GM12878 (cell line): ENCODE measurements around the gene ADPGK. TPM values are rescaled to one million over a fixed set of nuclear protein-coding genes. Genes with fewer than 3 reads are reported as not detected.

ENCODE experiments used
- ATAC-seq: fragments of 200-7000 bp; cut with Tn5 transposase; 3 replicates; pipeline ENCODE4 v1.9.1; 2020; ENCODE audit warnings: mild to moderate bottlenecking, moderate library complexity
- BruUV-seq: library from RNA; stranded (reverse); fragments of 400-500 nt; replicated peaks from 2 replicates; lab custom pipeline; 2021; lab: Mats Ljungman, UMichigan
- CTCF ChIA-PET: fragments of 300-600 bp; sonication (Branson Sonifier 250); formaldehyde crosslinking; extraction: SDS; loops from one replicate; lab custom pipeline; 2021; ENCODE audit warnings: inconsistent platforms; lab: Yijun Ruan, JAX
- POLR2A ChIA-PET: fragments of 350-600 bp; formaldehyde crosslinking; extraction: SDS; loops from one replicate; lab custom pipeline; 2021; ENCODE audit warnings: inconsistent platforms; lab: Charles Lee
- RAD21 ChIA-PET: fragments of 300-600 bp; sonication (Branson Sonifier 250); formaldehyde crosslinking; loops from one replicate; lab custom pipeline; 2023; ENCODE audit warnings: antibody characterized with exemption; ENCODE audit not compliant: unreplicated experiment; lab: Charles Lee
- SMC1A ChIA-PET: fragments of 300-600 bp; sonication (Branson Sonifier 250); formaldehyde crosslinking; loops from one replicate; lab custom pipeline; 2023; ENCODE audit not compliant: unreplicated experiment, uncharacterized antibody; lab: Charles Lee
- DNase-seq: peaks from one replicate; pipeline ENCODE4 v3.0.0-alpha.2; 2011; ENCODE audit warnings: low read depth, low spot score
- FAIRE-seq: peaks from 3 replicates; lab custom pipeline; 2011; peaks lifted over from hg19 to GRCh38; lab: Jason Lieb, UNC
- H2AFZ ChIP-seq: 2 replicates; pipeline ENCODE4 v1.6.0; 2011; ENCODE audit warnings: low read depth, low read length, control low read depth; ENCODE audit not compliant: control insufficient read depth
- H3K27ac ChIP-seq: 2 replicates; pipeline ENCODE4 v1.5.1; 2011; ENCODE audit warnings: control low read depth; ENCODE audit not compliant: control insufficient read depth, insufficient read depth
- H3K27me3 ChIP-seq, 2 experiments: replicated peaks in 1 of 2; 2 replicates each; pipeline versions ENCODE4 v1.6.0 to v1.6.1; 2011; ENCODE audit warnings: low read length in 1 of 2; ENCODE audit not compliant: control insufficient read depth in 2 of 2, insufficient read depth in 2 of 2
- H3K36me3 ChIP-seq, 2 experiments: 2 replicates each; pipeline ENCODE4 v1.5.1; 2011; ENCODE audit warnings: low read length in 1 of 2; ENCODE audit not compliant: control insufficient read depth in 2 of 2, insufficient read depth in 2 of 2
- H3K4me1 ChIP-seq: 2 replicates; pipeline ENCODE4 v1.6.1; 2011; ENCODE audit warnings: mild to moderate bottlenecking, low read length, moderate library complexity, mixed read lengths; ENCODE audit not compliant: control insufficient read depth, insufficient read depth
- H3K4me2 ChIP-seq: 2 replicates; pipeline ENCODE4 v1.6.0; 2011; ENCODE audit warnings: control low read depth; ENCODE audit not compliant: control insufficient read depth, insufficient read depth
- H3K4me3 ChIP-seq: fragments of 200-600 bp; sonication (generic); 2 replicates; pipeline ENCODE4 v1.5.1; 2016
- H3K79me2 ChIP-seq: 2 replicates; pipeline ENCODE4 v1.6.0; 2011; ENCODE audit warnings: low read length; ENCODE audit not compliant: control insufficient read depth, insufficient read depth
- H3K9ac ChIP-seq: 2 replicates; pipeline ENCODE4 v1.8.0; 2011; ENCODE audit warnings: low read length, control low read depth, mixed read lengths; ENCODE audit not compliant: control insufficient read depth, insufficient read depth
- H3K9me3 ChIP-seq: replicated peaks from 3 replicates; pipeline ENCODE4 v1.5.1; 2011; ENCODE audit warnings: mild to moderate bottlenecking, low read length; ENCODE audit not compliant: control insufficient read depth, insufficient read depth
- H4K20me1 ChIP-seq: 2 replicates; pipeline ENCODE4 v1.6.0; 2011; ENCODE audit not compliant: control insufficient read depth, insufficient read depth
- CREM ChIP-seq: IDR thresholded peaks from 2 replicates; pipeline ENCODE4 v1.6.1; 2014; ENCODE audit warnings: antibody characterized with exemption, low read depth
- DPF2 ChIP-seq: fragments of 450-650 bp; IDR thresholded peaks from 2 replicates; pipeline ENCODE4 v1.6.1; 2017; ENCODE audit warnings: mild to moderate bottlenecking
- FOXK2 ChIP-seq: fragments of 450-650 bp; IDR thresholded peaks from 2 replicates; pipeline ENCODE4 v1.6.1; 2017; ENCODE audit warnings: mild to moderate bottlenecking, moderate library complexity
- HDAC6 ChIP-seq: fragments of 200-600 bp; sonication (generic); IDR thresholded peaks from one replicate; pipeline ENCODE4 v1.8.0; 2017; ENCODE audit warnings: antibody characterized with exemption; ENCODE audit not compliant: unreplicated experiment
- MYB ChIP-seq: fragments of 150-350 bp; IDR thresholded peaks from 2 replicates; pipeline ENCODE4 v1.6.1; 2014; ENCODE audit warnings: mild to moderate bottlenecking, low read depth, low read length, borderline replicate concordance
- PML ChIP-seq: IDR thresholded peaks from 2 replicates; pipeline ENCODE4 v1.6.1; 2012; ENCODE audit warnings: low read length, inconsistent platforms
- TCF12 ChIP-seq: IDR thresholded peaks from 2 replicates; pipeline ENCODE4 v1.6.1; 2011; ENCODE audit warnings: low read depth, mild to moderate bottlenecking, low read length
- ZBED1 ChIP-seq: IDR thresholded peaks from 2 replicates; pipeline ENCODE4 v1.6.1; 2016; ENCODE audit warnings: borderline replicate concordance
- ZNF274 ChIP-seq: IDR thresholded peaks from one replicate; pipeline ENCODE4 v1.8.0; 2011; ENCODE audit not compliant: insufficient read length, insufficient read depth
- WGBS: methylation state at CpG from one replicate; pipeline ENCODE4 v1.1.6; 2016; ENCODE audit warnings: low lambda C conversion rate; ENCODE audit not compliant: insufficient replicate concordance, insufficient coverage; ENCODE audit errors: missing lambda C conversion rate; 5-methylcytosine and 5-hydroxymethylcytosine counted together
- in situ Hi-C: fragments of 300-500 bp; cut with MboI; formaldehyde crosslinking; loops from 9 replicates; pipeline ENCODE4 v1.14.3; 2018; ENCODE audit warnings: mixed read lengths
- intact Hi-C: fragments of 100-400 bp; cut with micrococcal nuclease; formaldehyde crosslinking; loops from one replicate; pipeline ENCODE4 v1.14.2; 2022; ENCODE audit not compliant: unreplicated experiment
- polyA plus RNA-seq, 11 experiments: library from polyadenylated mRNA; depleted of rRNA in 4 of 11; unstranded in 6 of 11; stranded (reverse) in 5 of 11; fragments of >200 nt; fragmentation: Nextera tagmentation in 4 of 11; fragmentation: Illumina TruSeq in 1 of 11; extraction: Ambion mirVana in 4 of 11; extraction: Trizol in 1 of 11; gene quantifications; 1 replicate in 1 of 11; 2 replicates in 10 of 11; pipeline versions ENCODE4 v1.2.1 to v1.2.3, GENCODE V29; 2011 to 2016; ENCODE audit warnings: inconsistent platforms in 2 of 11, missing spikeins in 2 of 11, low read depth in 1 of 11
- total RNA-seq, 4 experiments: library from RNA; depleted of rRNA in 3 of 4; stranded (reverse); fragments of >200 nt in 3 of 4; fragmentation: Illumina TruSeq in 1 of 4; extraction: Trizol in 1 of 4; gene quantifications; 2 replicates each; pipeline versions ENCODE4 v1.2.1 to v1.2.3, GENCODE V29; 2013 to 2021
- TF ChIP-seq, protein P1 (sequence below): fragments of 450-650 bp; IDR thresholded peaks from 2 replicates; pipeline ENCODE4 v1.6.1; 2016; ENCODE audit warnings: mild to moderate bottlenecking, moderate library complexity, borderline replicate concordance

The ADPGK gene
- total and polyA plus RNA-seq, 10 of the 15 experiments (the other 5 are each of a cell fraction or from before 2014, with no cell fraction given), result 13.8 to 146 (median 56.7) TPM

GRCh38 chr15:72790302-72790910 lies 6.8 kb upstream of the ADPGK start:
- ATAC-seq (no peak), DNase-seq (no peak), FAIRE-seq (no peak)
- Histone ChIP-seq H3K4me3 (no peak overlapping the region), H3K27ac (no peak overlapping the region), H3K27me3 (no peaks in the 10 kb centered on the region), H3K36me3 (no peaks in the 10 kb centered on the region), H2AFZ (no peak overlapping the region), H3K4me1 (peaks cover 14% of the 10 kb centered on the region; the same call in 1 of the 2 replicates), H3K4me2 (no peak overlapping the region), H3K79me2 (no peaks in the 10 kb centered on the region), H4K20me1 (no peaks in the 10 kb centered on the region), H3K9ac (no peak overlapping the region), H3K9me3 (no peaks in the 10 kb centered on the region)
- no TSS peak for BruUV-seq
- intact Hi-C loops (no loop called here), in situ Hi-C loops (no loop called here)
- ChIA-PET CTCF (no interaction called here), SMC1A (no interaction called here), POLR2A (no interaction called here), RAD21 (no interaction called here)
- WGBS, result 5% methylated on average over 1 of the region's 1 CpG
- TF ChIP-seq CREM, result no peak
- no peak for TF ChIP-seq ZBED1
- TF ChIP-seq DPF2, result no peak
- no peak for TF ChIP-seq FOXK2
- TF ChIP-seq HDAC6, result no peak
- TF ChIP-seq, protein P1, sequence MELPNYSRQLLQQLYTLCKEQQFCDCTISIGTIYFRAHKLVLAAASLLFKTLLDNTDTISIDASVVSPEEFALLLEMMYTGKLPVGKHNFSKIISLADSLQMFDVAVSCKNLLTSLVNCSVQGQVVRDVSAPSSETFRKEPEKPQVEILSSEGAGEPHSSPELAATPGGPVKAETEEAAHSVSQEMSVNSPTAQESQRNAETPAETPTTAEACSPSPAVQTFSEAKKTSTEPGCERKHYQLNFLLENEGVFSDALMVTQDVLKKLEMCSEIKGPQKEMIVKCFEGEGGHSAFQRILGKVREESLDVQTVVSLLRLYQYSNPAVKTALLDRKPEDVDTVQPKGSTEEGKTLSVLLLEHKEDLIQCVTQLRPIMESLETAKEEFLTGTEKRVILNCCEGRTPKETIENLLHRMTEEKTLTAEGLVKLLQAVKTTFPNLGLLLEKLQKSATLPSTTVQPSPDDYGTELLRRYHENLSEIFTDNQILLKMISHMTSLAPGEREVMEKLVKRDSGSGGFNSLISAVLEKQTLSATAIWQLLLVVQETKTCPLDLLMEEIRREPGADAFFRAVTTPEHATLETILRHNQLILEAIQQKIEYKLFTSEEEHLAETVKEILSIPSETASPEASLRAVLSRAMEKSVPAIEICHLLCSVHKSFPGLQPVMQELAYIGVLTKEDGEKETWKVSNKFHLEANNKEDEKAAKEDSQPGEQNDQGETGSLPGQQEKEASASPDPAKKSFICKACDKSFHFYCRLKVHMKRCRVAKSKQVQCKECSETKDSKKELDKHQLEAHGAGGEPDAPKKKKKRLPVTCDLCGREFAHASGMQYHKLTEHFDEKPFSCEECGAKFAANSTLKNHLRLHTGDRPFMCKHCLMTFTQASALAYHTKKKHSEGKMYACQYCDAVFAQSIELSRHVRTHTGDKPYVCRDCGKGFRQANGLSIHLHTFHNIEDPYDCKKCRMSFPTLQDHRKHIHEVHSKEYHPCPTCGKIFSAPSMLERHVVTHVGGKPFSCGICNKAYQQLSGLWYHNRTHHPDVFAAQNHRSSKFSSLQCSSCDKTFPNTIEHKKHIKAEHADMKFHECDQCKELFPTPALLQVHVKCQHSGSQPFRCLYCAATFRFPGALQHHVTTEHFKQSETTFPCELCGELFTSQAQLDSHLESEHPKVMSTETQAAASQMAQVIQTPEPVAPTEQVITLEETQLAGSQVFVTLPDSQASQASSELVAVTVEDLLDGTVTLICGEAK, result no peak
- TF ChIP-seq ZNF274, result no peak
- no peak for TF ChIP-seq MYB
- TF ChIP-seq PML, result no peak
- no peak for TF ChIP-seq TCF12
